Measurements from ENCODE around the gene INSL6. TPM values are rescaled to one million over a fixed set of nuclear protein-coding genes. Genes with fewer than 3 reads are reported as not detected.

Gene INSL6
- total RNA-seq, result not detected in 2 replicates

GRCh38 chr9:5185220-5185840, at the start of gene INSL6:
INSL6 (minus strand) TSS chr9:5185639; CDS start chr9:5185602, 37 bp downstream.

GRCh38 chr9:5231212-5231611, 45.8 kb upstream of the INSL6 start, which contains the start of gene INSL4:
INSL4 (plus strand) TSS chr9:5231419; CDS start chr9:5231524, 105 bp downstream.

Other genes starting within 250 kb of the INSL6 start
- 9.5 and 14.2 TPM in 2 replicates for gene JAK2, start 200.4 kb downstream of the INSL6 start, total RNA-seq
- gene INSL4, start 45.8 kb upstream of the INSL6 start, total RNA-seq, result not detected in 2 replicates
- not detected in 2 replicates for gene RLN2, start 119.1 kb upstream of the INSL6 start, total RNA-seq
- not detected in 2 replicates for gene RLN1, start 154.2 kb upstream of the INSL6 start, total RNA-seq

Measured in smooth muscle cell of the umbilical artery (primary cell).